ENCODE results near the gene CFP.

Gene CFP

DNA sequence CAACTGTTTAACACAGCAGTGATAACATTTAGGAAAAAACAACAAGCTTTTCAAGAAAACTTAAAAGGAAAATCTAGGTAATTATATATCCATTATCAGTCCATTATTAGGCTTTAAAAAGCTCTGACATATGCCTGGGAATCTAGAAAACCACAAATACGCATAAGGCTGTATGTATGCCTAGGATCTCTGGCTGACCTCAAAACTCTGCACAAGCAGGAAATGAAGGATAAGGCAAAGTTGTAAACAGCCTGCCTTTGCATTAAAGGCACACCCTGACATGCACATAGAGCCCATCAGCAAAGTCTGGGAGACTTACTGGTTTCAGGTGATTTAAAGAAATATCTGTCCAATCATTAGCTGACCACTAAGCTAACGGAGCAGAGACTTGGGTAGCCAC lies 33.5 kb downstream of the CFP start:
- no peak overlapping the region for H4K5ac ChIP-seq (ENCODE audit: low read length)
- H2BK15ac ChIP-seq (replicated peaks; ENCODE audit: low read depth), result no peak overlapping the region
- no peak overlapping the region for H3K4me2 ChIP-seq (ENCODE audit: low read length)
- no peaks in the 10 kb centered on the region for H3K36me3 ChIP-seq (ENCODE audit: control insufficient read depth, insufficient read depth, low read length)
- H3K4ac ChIP-seq (ENCODE audit: low read depth, low read length), result no peak overlapping the region
- no peak overlapping the region for H2BK120ac ChIP-seq (ENCODE audit: low read depth, low read length)
- H3K27me3 ChIP-seq (ENCODE audit: insufficient read depth, low read length, poor library complexity), result no peaks in the 10 kb centered on the region
- H4K8ac ChIP-seq (ENCODE audit: low read depth, low read length), result no peak overlapping the region
- no peak overlapping the region for H2BK5ac ChIP-seq (ENCODE audit: low read length)
- H3K56ac ChIP-seq (ENCODE audit: low read length), result no peak overlapping the region
- H2AK5ac ChIP-seq (ENCODE audit: low read length), result no peak overlapping the region
- H3K18ac ChIP-seq (ENCODE audit: low read length), result no peak overlapping the region
- H3K9ac ChIP-seq (ENCODE audit: low read length), result no peak overlapping the region
- H3K4me1 ChIP-seq (ENCODE audit: control insufficient read depth, low read depth, low read length), result no peaks in the 10 kb centered on the region
- H3K4me3 ChIP-seq (ENCODE audit: low read length), result no peak overlapping the region
- DNase-seq, result no peak
- no peaks in the 10 kb centered on the region for H3K79me1 ChIP-seq (ENCODE audit: low read length)
- H3K79me2 ChIP-seq (ENCODE audit: control insufficient read depth, insufficient read depth, low read length), result no peaks in the 10 kb centered on the region
- no peak overlapping the region for H3K27ac ChIP-seq (ENCODE audit: low read depth, low read length)
- no peak overlapping the region for H3K23ac ChIP-seq (ENCODE audit: low read length)
- no CpG with 5 or more reads among the region's 2 CpGs for WGBS (ENCODE audit: extremely low coverage, insufficient coverage, low lambda C conversion rate)

DNA sequence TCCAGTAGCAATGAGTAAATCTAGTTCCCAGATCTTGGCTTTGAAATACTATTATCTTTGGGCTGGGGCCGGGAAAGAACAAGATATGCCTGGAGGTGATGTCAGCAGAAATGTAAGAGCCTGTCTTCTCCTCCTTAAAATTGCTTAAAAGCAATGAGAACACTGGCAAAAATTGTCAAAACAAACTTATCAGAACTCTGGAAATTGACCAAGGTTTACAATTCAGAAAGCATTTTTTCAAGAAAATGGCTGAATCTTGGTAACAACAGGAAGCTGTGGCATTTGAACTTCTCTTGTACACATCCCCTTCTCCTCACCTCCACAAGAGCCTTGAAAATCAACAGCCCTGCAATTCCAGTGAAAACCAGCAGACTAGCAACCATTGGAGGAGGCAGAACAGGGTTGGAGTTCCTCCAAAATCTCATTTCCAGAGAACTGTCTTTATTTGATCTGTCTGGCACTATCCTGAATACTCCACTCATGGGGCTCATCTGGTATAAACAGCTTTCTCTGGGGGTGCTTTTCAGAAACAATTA lies 33.9 kb downstream of the CFP start:
- no peaks in the 10 kb centered on the region for H3K27me3 ChIP-seq (ENCODE audit: insufficient read depth, low read length, poor library complexity)
- H3K9ac ChIP-seq (ENCODE audit: low read length), result no peak overlapping the region
- H4K8ac ChIP-seq (ENCODE audit: low read depth, low read length), result no peak overlapping the region
- H2BK5ac ChIP-seq (ENCODE audit: low read length), result no peak overlapping the region
- H3K4ac ChIP-seq (ENCODE audit: low read depth, low read length), result no peak overlapping the region
- no CpG with 5 or more reads among the region's 1 CpG for WGBS (ENCODE audit: extremely low coverage, insufficient coverage, low lambda C conversion rate)
- no peak overlapping the region for H2AK5ac ChIP-seq (ENCODE audit: low read length)
- no peak overlapping the region for H3K18ac ChIP-seq (ENCODE audit: low read length)
- DNase-seq, result no peak
- no peak overlapping the region for H4K5ac ChIP-seq (ENCODE audit: low read length)
- H3K27ac ChIP-seq (ENCODE audit: low read depth, low read length), result no peak overlapping the region
- no peak overlapping the region for H3K56ac ChIP-seq (ENCODE audit: low read length)
- no peak overlapping the region for H2BK15ac ChIP-seq (replicated peaks; ENCODE audit: low read depth)
- H2BK120ac ChIP-seq (ENCODE audit: low read depth, low read length), result no peak overlapping the region
- no peak overlapping the region for H3K4me2 ChIP-seq (ENCODE audit: low read length)
- H3K4me1 ChIP-seq (ENCODE audit: control insufficient read depth, low read depth, low read length), result no peaks in the 10 kb centered on the region
- no peak overlapping the region for H3K4me3 ChIP-seq (ENCODE audit: low read length)
- H3K23ac ChIP-seq (ENCODE audit: low read length), result no peak overlapping the region
- no peaks in the 10 kb centered on the region for H3K36me3 ChIP-seq (ENCODE audit: control insufficient read depth, insufficient read depth, low read length)
- H3K79me1 ChIP-seq (ENCODE audit: low read length), result no peaks in the 10 kb centered on the region
- H3K79me2 ChIP-seq (ENCODE audit: control insufficient read depth, insufficient read depth, low read length), result no peaks in the 10 kb centered on the region

DNA sequence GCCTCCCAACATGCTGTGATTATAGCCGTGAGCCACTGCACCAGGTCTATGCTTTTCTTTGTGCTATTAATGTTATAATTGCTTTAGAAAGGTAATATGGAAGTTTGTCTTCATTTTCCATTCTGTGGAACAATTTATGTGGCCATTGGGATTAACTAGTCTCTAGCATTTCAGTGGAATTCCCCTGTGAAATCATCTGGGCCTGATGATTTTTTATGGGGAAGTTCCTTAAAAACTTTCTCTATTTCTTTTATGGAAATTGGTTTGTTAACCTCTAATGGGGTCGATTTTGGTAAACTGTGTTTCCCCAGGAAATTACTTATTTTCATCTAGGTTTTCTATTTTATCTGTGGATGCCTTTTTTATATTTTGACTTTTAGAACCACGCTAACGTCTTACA lies 36.2 kb downstream of the CFP start:
- no peaks in the 10 kb centered on the region for H3K36me3 ChIP-seq (ENCODE audit: control insufficient read depth, insufficient read depth, low read length)
- H3K4me1 ChIP-seq (ENCODE audit: control insufficient read depth, low read depth, low read length), result no peaks in the 10 kb centered on the region
- H4K5ac ChIP-seq (ENCODE audit: low read length), result no peak overlapping the region
- no CpG with 5 or more reads among the region's 4 CpGs for WGBS (ENCODE audit: extremely low coverage, insufficient coverage, low lambda C conversion rate)
- H3K4me3 ChIP-seq (ENCODE audit: low read length), result no peak overlapping the region
- H3K56ac ChIP-seq (ENCODE audit: low read length), result no peak overlapping the region
- H3K27me3 ChIP-seq (ENCODE audit: insufficient read depth, low read length, poor library complexity), result no peaks in the 10 kb centered on the region
- H2AK5ac ChIP-seq (ENCODE audit: low read length), result no peak overlapping the region
- DNase-seq, result no peak
- H2BK15ac ChIP-seq (replicated peaks; ENCODE audit: low read depth), result no peak overlapping the region
- H3K9ac ChIP-seq (ENCODE audit: low read length), result no peak overlapping the region
- no peak overlapping the region for H3K4ac ChIP-seq (ENCODE audit: low read depth, low read length)
- no peak overlapping the region for H4K8ac ChIP-seq (ENCODE audit: low read depth, low read length)
- H3K79me1 ChIP-seq (ENCODE audit: low read length), result no peaks in the 10 kb centered on the region
- H2BK5ac ChIP-seq (ENCODE audit: low read length), result no peak overlapping the region
- no peak overlapping the region for H3K4me2 ChIP-seq (ENCODE audit: low read length)
- H3K23ac ChIP-seq (ENCODE audit: low read length), result no peak overlapping the region
- H2BK120ac ChIP-seq (ENCODE audit: low read depth, low read length), result no peak overlapping the region
- H3K18ac ChIP-seq (ENCODE audit: low read length), result no peak overlapping the region
- H3K27ac ChIP-seq (ENCODE audit: low read depth, low read length), result no peak overlapping the region
- H3K79me2 ChIP-seq (ENCODE audit: control insufficient read depth, insufficient read depth, low read length), result no peaks in the 10 kb centered on the region

DNA sequence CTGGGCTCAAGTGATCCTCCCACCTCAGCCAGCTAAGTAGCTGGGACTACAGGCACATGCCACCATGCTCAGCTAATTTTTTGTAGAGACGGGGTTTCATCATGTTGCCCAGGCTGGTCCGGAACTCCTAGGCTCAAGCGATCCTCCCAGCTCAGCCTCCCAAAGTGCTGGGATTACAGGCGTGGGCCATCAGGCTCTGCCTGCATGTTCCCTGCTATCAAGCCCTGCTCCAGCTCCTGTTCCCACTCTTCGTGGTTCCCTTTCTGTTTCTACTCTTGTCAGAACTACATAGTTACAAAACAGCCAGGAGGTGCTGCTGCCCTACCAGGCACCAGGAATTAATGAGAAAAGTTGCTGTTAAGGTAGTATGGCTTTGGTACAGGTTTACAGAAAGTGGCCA lies 38.7 kb downstream of the CFP start:
- Histone ChIP-seq H3K27ac (ENCODE audit: low read depth, low read length) (no peak overlapping the region), H3K79me2 (ENCODE audit: control insufficient read depth, insufficient read depth, low read length) (no peaks in the 10 kb centered on the region), H3K79me1 (ENCODE audit: low read length) (no peaks in the 10 kb centered on the region), H3K18ac (ENCODE audit: low read length) (no peak overlapping the region), H3K36me3 (ENCODE audit: control insufficient read depth, insufficient read depth, low read length) (no peaks in the 10 kb centered on the region), H3K23ac (ENCODE audit: low read length) (no peak overlapping the region), H2AK5ac (ENCODE audit: low read length) (no peak overlapping the region), H4K8ac (ENCODE audit: low read depth, low read length) (no peak overlapping the region), H2BK15ac (replicated peaks; ENCODE audit: low read depth) (no peak overlapping the region), H3K4ac (ENCODE audit: low read depth, low read length) (no peak overlapping the region), H3K4me1 (ENCODE audit: control insufficient read depth, low read depth, low read length) (no peaks in the 10 kb centered on the region), H4K5ac (ENCODE audit: low read length) (no peak overlapping the region), H2BK120ac (ENCODE audit: low read depth, low read length) (no peak overlapping the region), H3K4me2 (ENCODE audit: low read length) (no peak overlapping the region), H2BK5ac (ENCODE audit: low read length) (no peak overlapping the region), H3K56ac (ENCODE audit: low read length) (no peak overlapping the region), H3K4me3 (ENCODE audit: low read length) (no peak overlapping the region), H3K27me3 (ENCODE audit: insufficient read depth, low read length, poor library complexity) (no peaks in the 10 kb centered on the region), H3K9ac (ENCODE audit: low read length) (no peak overlapping the region)
- WGBS (ENCODE audit: extremely low coverage, insufficient coverage, low lambda C conversion rate), result no CpG with 5 or more reads among the region's 5 CpGs
- no peak for DNase-seq

DNA sequence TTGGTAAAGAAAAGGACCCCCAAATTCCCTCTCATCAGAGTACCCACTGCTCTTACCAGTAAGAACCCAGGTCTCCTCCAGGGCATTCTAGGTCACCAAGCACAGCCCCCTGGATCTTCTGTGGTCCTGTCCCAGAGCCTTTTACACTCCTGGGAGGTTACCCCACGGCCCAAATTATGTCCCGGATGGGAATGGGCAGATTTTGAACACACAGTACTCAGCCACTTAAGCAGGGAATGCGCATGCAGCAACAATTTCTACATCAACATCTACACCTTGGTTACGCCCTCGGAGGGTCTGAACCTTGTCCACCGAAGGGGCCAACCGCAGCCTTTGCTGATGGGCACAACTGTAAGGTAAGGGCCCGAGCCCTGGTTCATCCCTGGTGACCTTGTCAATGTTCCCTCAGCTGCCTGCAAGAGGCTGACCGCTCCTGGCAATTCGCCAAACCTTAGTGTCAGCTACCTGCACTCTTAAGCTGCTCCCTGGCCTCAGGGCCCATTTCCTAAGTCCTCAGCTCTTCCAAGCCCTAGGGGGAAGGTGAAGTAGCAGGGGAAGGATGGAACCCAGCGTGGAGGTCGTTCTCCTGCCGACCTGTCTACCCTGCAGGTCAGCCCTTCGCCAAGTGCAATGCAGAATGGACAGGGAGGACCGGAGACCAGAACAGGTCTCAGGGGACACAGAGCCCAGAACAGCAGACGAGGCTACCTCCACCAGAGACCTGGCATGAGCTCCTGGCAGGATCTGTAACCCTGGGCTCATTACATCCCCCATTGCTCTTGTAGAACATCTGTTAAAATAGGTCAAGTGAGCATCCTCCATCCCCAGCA lies 41.6 kb downstream of the CFP start:
- Histone ChIP-seq H2BK15ac (replicated peaks; ENCODE audit: low read depth) (no peak overlapping the region), H3K79me1 (ENCODE audit: low read length) (no peaks in the 10 kb centered on the region), H4K8ac (ENCODE audit: low read depth, low read length) (no peak overlapping the region), H2BK120ac (ENCODE audit: low read depth, low read length) (no peak overlapping the region), H3K9ac (ENCODE audit: low read length) (no peak overlapping the region), H3K27ac (ENCODE audit: low read depth, low read length) (no peak overlapping the region), H3K4me1 (ENCODE audit: control insufficient read depth, low read depth, low read length) (no peaks in the 10 kb centered on the region), H3K18ac (ENCODE audit: low read length) (no peak overlapping the region), H3K79me2 (ENCODE audit: control insufficient read depth, insufficient read depth, low read length) (no peaks in the 10 kb centered on the region), H3K56ac (ENCODE audit: low read length) (no peak overlapping the region), H3K4me3 (ENCODE audit: low read length) (no peak overlapping the region), H2BK5ac (ENCODE audit: low read length) (no peak overlapping the region), H3K36me3 (ENCODE audit: control insufficient read depth, insufficient read depth, low read length) (no peaks in the 10 kb centered on the region), H3K27me3 (ENCODE audit: insufficient read depth, low read length, poor library complexity) (no peaks in the 10 kb centered on the region), H3K4ac (ENCODE audit: low read depth, low read length) (no peak overlapping the region), H3K23ac (ENCODE audit: low read length) (no peak overlapping the region), H2AK5ac (ENCODE audit: low read length) (no peak overlapping the region), H3K4me2 (ENCODE audit: low read length) (no peak overlapping the region), H4K5ac (ENCODE audit: low read length) (no peak overlapping the region)
- WGBS (ENCODE audit: extremely low coverage, insufficient coverage, low lambda C conversion rate), result no CpG with 5 or more reads among the region's 16 CpGs
- no peak for DNase-seq

Measured in mesendoderm (in vitro differentiated cells).